ENCODE data around the gene PLOD2.

DNA sequence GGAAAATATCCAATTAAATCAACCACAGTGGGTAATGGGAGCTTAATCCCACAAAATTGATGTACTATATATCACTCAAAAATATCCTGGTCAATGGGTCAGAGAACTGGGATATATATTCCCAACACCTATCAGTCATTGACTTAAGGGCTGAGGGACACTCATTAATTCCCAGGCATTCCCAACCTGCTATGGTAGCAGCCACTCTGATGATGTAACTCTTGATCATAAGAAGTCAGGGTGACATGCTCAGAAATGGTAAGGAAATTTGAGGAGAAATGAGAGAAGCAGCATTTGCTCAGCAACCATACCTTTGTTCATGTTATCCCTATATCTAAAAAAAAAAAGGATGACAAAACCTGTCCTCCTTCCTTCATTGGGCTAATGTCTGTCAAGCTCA, 3.1 kb upstream of the PLOD2 start:
- TF ChIP-seq MEF2A (IDR thresholded peaks at IDR 0.05; ENCODE audit: control insufficient read depth, low read depth, low read length) (no peak), ZNF668 (CRISPR knock-in tag; IDR thresholded peaks at IDR 0.05) (no peak), POLR2AphosphoS5 (IDR thresholded peaks at IDR 0.05; ENCODE audit: control insufficient read depth, insufficient read depth, low read depth, low read length) (no peak), POLR2A (conservative IDR thresholded peaks at IDR 0.05) (no peak), HDAC1 (IDR thresholded peaks at IDR 0.05) (no peak), SMARCA5 (IDR thresholded peaks at IDR 0.05) (no peak), ARNT (IDR thresholded peaks at IDR 0.05) (no peak), RFX5 (IDR thresholded peaks at IDR 0.05; ENCODE audit: low read depth, low read length) (no peak), LARP7 (IDR thresholded peaks at IDR 0.05) (no peak)
- TF ChIP-seq, protein P1, sequence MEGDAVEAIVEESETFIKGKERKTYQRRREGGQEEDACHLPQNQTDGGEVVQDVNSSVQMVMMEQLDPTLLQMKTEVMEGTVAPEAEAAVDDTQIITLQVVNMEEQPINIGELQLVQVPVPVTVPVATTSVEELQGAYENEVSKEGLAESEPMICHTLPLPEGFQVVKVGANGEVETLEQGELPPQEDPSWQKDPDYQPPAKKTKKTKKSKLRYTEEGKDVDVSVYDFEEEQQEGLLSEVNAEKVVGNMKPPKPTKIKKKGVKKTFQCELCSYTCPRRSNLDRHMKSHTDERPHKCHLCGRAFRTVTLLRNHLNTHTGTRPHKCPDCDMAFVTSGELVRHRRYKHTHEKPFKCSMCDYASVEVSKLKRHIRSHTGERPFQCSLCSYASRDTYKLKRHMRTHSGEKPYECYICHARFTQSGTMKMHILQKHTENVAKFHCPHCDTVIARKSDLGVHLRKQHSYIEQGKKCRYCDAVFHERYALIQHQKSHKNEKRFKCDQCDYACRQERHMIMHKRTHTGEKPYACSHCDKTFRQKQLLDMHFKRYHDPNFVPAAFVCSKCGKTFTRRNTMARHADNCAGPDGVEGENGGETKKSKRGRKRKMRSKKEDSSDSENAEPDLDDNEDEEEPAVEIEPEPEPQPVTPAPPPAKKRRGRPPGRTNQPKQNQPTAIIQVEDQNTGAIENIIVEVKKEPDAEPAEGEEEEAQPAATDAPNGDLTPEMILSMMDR (IDR thresholded peaks at IDR 0.05 in 2 of 3, conservative IDR thresholded peaks at IDR 0.05 in 1 of 3; ENCODE audit: insufficient read depth in 2 of 3, low read depth in 1 of 3, low read length in 3 of 3) = no peak
- TF ChIP-seq, protein P2, sequence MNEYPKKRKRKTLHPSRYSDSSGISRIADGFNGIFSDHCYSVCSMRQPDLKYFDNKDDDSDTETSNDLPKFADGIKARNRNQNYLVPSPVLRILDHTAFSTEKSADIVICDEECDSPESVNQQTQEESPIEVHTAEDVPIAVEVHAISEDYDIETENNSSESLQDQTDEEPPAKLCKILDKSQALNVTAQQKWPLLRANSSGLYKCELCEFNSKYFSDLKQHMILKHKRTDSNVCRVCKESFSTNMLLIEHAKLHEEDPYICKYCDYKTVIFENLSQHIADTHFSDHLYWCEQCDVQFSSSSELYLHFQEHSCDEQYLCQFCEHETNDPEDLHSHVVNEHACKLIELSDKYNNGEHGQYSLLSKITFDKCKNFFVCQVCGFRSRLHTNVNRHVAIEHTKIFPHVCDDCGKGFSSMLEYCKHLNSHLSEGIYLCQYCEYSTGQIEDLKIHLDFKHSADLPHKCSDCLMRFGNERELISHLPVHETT (CRISPR knock-in tag; conservative IDR thresholded peaks at IDR 0.05 in 1 of 2, IDR thresholded peaks at IDR 0.05 in 1 of 2) = no peak
